HepG2 (cell line): Measurements from ENCODE around the gene TRIM5. TPM values are rescaled to one million over a fixed set of nuclear protein-coding genes. Genes with fewer than 3 reads are reported as not detected.

Experiments
- ATF7-NPFF ChIP-seq: sonication (generic); formaldehyde crosslinking; IDR thresholded peaks from 2 replicates; pipeline ENCODE4 v1.8.1; 2023; ENCODE audit warnings: mild to moderate bottlenecking, low read depth, missing genetic modification reagents, moderate library complexity
- EEA1 ChIP-seq: sonication (generic); formaldehyde crosslinking; IDR thresholded peaks from 2 replicates; pipeline ENCODE4 v1.5.1; 2020; ENCODE audit warnings: mild to moderate bottlenecking, missing genetic modification reagents, borderline replicate concordance
- EHMT2 ChIP-seq: fragments of 200-600 bp; sonication (generic); IDR thresholded peaks from 2 replicates; pipeline ENCODE4 v1.7.0; 2017; ENCODE audit warnings: antibody characterized with exemption, low read depth, low read length, borderline replicate concordance
- HOXA9 ChIP-seq: sonication (generic); formaldehyde crosslinking; IDR thresholded peaks from 2 replicates; pipeline ENCODE4 v1.8.1; 2022; ENCODE audit warnings: missing genetic modification reagents, mild to moderate bottlenecking, moderate library complexity, borderline replicate concordance
- KLF16 ChIP-seq, 2 experiments: sonication (generic) in 1 of 2; formaldehyde crosslinking in 1 of 2; IDR thresholded peaks; 2 replicates each; pipeline versions ENCODE4 v1.6.1 to v1.8.0; 2016 to 2023; ENCODE audit warnings: missing genetic modification reagents in 2 of 2, missing compliant biosample characterization in 1 of 2
- LCORL ChIP-seq, 2 experiments: fragments of 450-650 bp in 1 of 2; sonication (generic) in 1 of 2; formaldehyde crosslinking in 1 of 2; IDR thresholded peaks; 2 replicates each; pipeline versions ENCODE4 v1.5.0 to v1.6.1; 2017 to 2020; ENCODE audit warnings: antibody characterized with exemption in 1 of 2, missing genetic modification reagents in 1 of 2
- MAFG ChIP-seq: sonication (generic); formaldehyde crosslinking; IDR thresholded peaks from 2 replicates; pipeline ENCODE4 v1.5.1; 2020; ENCODE audit warnings: mild to moderate bottlenecking, missing genetic modification reagents
- SIN3B ChIP-seq: fragments of 150-350 bp; IDR thresholded peaks from 2 replicates; pipeline ENCODE4 v1.6.1; 2014; ENCODE audit warnings: low read length
- SNAI1 ChIP-seq: sonication (generic); formaldehyde crosslinking; IDR thresholded peaks from 2 replicates; pipeline ENCODE4 v1.5.0; 2020; ENCODE audit warnings: mild to moderate bottlenecking, missing genetic modification reagents, borderline replicate concordance
- SRF ChIP-seq: IDR thresholded peaks from 2 replicates; pipeline ENCODE4 v1.6.1; 2011; ENCODE audit warnings: mild to moderate bottlenecking, low read depth, low read length, moderate library complexity
- SRSF1 ChIP-seq: fragments of 200-400 bp; formaldehyde crosslinking; optimal IDR thresholded peaks from 2 replicates; pipeline ENCODE3; 2017; ENCODE audit warnings: mild to moderate bottlenecking, low read depth, low read length, moderate library complexity
- TFDP1 ChIP-seq: IDR thresholded peaks from 2 replicates; pipeline ENCODE4 v1.6.1; 2016; ENCODE audit warnings: missing compliant biosample characterization, missing genetic modification reagents, borderline replicate concordance
- ZBTB38 ChIP-seq: sonication (generic); formaldehyde crosslinking; IDR thresholded peaks from 2 replicates; pipeline ENCODE4 v1.5.1; 2020; ENCODE audit warnings: mild to moderate bottlenecking, missing genetic modification reagents
- ZKSCAN8 ChIP-seq: IDR thresholded peaks from 2 replicates; pipeline ENCODE4 v1.6.1; 2016; ENCODE audit warnings: borderline replicate concordance, missing genetic modification reagents, missing compliant biosample characterization
- ZNF777 ChIP-seq: sonication (generic); formaldehyde crosslinking; IDR thresholded peaks from 2 replicates; pipeline ENCODE4 v1.4.0; 2020; ENCODE audit warnings: missing genetic modification reagents
- polyA plus RNA-seq, 8 experiments: library from polyadenylated mRNA; depleted of rRNA in 3 of 8; stranded (reverse) in 7 of 8; unstranded in 1 of 8; fragments of >200 nt; fragmentation: Illumina TruSeq in 4 of 8; extraction: Trizol in 4 of 8; gene quantifications; 2 replicates each; pipeline versions ENCODE4 v1.2.1 to v1.2.3, GENCODE V29; 2011 to 2016; ENCODE audit warnings: low read depth in 4 of 8, missing spikeins in 1 of 8, mixed read lengths in 1 of 8; ENCODE audit not compliant: insufficient read depth in 1 of 8
- total RNA-seq, 5 experiments: library from RNA; depleted of rRNA; stranded (reverse); fragments of >200 nt; fragmentation: Illumina TruSeq; extraction: Trizol; gene quantifications; 2 replicates each; pipeline ENCODE4 v1.2.3, GENCODE V29; 2016; ENCODE audit warnings: low read depth in 1 of 5
- TF ChIP-seq, protein P1 (sequence below): IDR thresholded peaks from 2 replicates; pipeline ENCODE4 v1.6.1; 2016; ENCODE audit warnings: low read depth, missing genetic modification reagents, missing compliant biosample characterization
- TF ChIP-seq, protein P2 (sequence below): sonication (generic); formaldehyde crosslinking; conservative IDR thresholded peaks from 2 replicates; pipeline ENCODE4 v1.8.0; 2022; ENCODE audit warnings: low read depth, missing genetic modification reagents
- TF ChIP-seq, protein P3 (sequence below): sonication (generic); formaldehyde crosslinking; IDR thresholded peaks from 2 replicates; pipeline ENCODE4 v1.5.0; 2020; ENCODE audit warnings: mild to moderate bottlenecking, missing genetic modification reagents, moderate library complexity

TRIM5 gene
- total and polyA plus RNA-seq, 2 of the 13 experiments (the other 11 are each of a cell fraction or from before 2014, with no cell fraction given), result 7.8 to 13.1 TPM

DNA sequence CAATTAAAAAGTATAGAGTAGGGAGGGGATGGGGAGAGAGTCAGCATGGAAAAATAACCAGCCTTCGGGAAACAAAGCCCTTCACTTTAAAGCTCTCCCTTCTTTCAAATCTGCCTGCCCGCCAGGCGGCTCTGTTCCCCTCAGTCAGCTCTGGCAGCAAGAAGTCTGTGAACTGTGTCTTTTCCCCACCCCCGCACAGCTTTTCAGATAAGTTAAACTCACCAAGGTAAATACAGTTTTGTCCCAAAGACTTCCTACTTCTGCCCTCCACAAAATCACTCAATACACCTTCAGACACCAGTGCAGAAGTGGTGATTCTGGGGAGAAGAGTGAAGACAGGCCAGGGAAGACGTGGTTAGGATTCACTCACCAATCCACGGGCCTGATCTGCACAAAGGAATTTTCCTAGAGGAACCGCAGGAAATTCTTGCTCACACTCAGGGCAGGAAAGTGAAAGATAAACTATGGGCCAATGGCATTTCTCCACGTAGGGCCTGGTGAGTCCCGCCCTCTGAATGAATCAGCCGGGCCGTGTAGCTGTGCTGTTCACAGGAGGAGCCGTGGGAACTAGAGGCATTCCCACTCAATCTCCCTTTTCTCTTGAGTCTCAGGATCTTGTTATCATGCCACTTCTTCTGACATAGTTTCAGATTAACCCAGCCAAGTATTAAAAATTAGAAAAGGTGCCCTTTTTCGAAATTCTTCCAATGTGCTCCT lies at the start of gene TRIM5 (continued):
- TF ChIP-seq, protein P1, sequence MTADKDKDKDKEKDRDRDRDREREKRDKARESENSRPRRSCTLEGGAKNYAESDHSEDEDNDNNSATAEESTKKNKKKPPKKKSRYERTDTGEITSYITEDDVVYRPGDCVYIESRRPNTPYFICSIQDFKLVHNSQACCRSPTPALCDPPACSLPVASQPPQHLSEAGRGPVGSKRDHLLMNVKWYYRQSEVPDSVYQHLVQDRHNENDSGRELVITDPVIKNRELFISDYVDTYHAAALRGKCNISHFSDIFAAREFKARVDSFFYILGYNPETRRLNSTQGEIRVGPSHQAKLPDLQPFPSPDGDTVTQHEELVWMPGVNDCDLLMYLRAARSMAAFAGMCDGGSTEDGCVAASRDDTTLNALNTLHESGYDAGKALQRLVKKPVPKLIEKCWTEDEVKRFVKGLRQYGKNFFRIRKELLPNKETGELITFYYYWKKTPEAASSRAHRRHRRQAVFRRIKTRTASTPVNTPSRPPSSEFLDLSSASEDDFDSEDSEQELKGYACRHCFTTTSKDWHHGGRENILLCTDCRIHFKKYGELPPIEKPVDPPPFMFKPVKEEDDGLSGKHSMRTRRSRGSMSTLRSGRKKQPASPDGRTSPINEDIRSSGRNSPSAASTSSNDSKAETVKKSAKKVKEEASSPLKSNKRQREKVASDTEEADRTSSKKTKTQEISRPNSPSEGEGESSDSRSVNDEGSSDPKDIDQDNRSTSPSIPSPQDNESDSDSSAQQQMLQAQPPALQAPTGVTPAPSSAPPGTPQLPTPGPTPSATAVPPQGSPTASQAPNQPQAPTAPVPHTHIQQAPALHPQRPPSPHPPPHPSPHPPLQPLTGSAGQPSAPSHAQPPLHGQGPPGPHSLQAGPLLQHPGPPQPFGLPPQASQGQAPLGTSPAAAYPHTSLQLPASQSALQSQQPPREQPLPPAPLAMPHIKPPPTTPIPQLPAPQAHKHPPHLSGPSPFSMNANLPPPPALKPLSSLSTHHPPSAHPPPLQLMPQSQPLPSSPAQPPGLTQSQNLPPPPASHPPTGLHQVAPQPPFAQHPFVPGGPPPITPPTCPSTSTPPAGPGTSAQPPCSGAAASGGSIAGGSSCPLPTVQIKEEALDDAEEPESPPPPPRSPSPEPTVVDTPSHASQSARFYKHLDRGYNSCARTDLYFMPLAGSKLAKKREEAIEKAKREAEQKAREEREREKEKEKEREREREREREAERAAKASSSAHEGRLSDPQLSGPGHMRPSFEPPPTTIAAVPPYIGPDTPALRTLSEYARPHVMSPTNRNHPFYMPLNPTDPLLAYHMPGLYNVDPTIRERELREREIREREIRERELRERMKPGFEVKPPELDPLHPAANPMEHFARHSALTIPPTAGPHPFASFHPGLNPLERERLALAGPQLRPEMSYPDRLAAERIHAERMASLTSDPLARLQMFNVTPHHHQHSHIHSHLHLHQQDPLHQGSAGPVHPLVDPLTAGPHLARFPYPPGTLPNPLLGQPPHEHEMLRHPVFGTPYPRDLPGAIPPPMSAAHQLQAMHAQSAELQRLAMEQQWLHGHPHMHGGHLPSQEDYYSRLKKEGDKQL (CRISPR knock-in tag), result no peak
- TF ChIP-seq SRF (no peak), SNAI1 (CRISPR knock-in tag) (no peak), EEA1 (CRISPR knock-in tag) (no peak), SIN3B (no peak), ZNF777 (no peak), ZKSCAN8 (CRISPR knock-in tag) (no peak), TFDP1 (CRISPR knock-in tag) (no peak), ATF7-NPFF (no peak), KLF16 (CRISPR knock-in tag; IDR thresholded peaks at IDR 0.05) (0 out of 4 replicates have a peak, but pooled peaks of 1 of the 2 experiments have one; percentile 30), EHMT2 (no peak), ZBTB38 (CRISPR knock-in tag) (no peak), SRSF1 (no peak), HOXA9 (CRISPR knock-in tag) (no peak), LCORL (IDR thresholded peaks at IDR 0.05) (no peak), LCORL (CRISPR knock-in tag; IDR thresholded peaks at IDR 0.05) (peak; percentile 48; the same call in 1 of the 2 replicates), MAFG (CRISPR knock-in tag) (no peak)
- TF ChIP-seq, protein P2, sequence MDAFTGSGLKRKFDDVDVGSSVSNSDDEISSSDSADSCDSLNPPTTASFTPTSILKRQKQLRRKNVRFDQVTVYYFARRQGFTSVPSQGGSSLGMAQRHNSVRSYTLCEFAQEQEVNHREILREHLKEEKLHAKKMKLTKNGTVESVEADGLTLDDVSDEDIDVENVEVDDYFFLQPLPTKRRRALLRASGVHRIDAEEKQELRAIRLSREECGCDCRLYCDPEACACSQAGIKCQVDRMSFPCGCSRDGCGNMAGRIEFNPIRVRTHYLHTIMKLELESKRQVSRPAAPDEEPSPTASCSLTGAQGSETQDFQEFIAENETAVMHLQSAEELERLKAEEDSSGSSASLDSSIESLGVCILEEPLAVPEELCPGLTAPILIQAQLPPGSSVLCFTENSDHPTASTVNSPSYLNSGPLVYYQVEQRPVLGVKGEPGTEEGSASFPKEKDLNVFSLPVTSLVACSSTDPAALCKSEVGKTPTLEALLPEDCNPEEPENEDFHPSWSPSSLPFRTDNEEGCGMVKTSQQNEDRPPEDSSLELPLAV (CRISPR knock-in tag), result no peak
- TF ChIP-seq, protein P3, sequence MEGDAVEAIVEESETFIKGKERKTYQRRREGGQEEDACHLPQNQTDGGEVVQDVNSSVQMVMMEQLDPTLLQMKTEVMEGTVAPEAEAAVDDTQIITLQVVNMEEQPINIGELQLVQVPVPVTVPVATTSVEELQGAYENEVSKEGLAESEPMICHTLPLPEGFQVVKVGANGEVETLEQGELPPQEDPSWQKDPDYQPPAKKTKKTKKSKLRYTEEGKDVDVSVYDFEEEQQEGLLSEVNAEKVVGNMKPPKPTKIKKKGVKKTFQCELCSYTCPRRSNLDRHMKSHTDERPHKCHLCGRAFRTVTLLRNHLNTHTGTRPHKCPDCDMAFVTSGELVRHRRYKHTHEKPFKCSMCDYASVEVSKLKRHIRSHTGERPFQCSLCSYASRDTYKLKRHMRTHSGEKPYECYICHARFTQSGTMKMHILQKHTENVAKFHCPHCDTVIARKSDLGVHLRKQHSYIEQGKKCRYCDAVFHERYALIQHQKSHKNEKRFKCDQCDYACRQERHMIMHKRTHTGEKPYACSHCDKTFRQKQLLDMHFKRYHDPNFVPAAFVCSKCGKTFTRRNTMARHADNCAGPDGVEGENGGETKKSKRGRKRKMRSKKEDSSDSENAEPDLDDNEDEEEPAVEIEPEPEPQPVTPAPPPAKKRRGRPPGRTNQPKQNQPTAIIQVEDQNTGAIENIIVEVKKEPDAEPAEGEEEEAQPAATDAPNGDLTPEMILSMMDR, result peak; percentile 65
